ENCODE data around the gene MON2.
"Not testable (repeated sequence)": the region's sequence is repeated elsewhere in the genome, so short reads cannot be mapped to it uniquely, and the experiment has no call there.

MON2 gene

DNA sequence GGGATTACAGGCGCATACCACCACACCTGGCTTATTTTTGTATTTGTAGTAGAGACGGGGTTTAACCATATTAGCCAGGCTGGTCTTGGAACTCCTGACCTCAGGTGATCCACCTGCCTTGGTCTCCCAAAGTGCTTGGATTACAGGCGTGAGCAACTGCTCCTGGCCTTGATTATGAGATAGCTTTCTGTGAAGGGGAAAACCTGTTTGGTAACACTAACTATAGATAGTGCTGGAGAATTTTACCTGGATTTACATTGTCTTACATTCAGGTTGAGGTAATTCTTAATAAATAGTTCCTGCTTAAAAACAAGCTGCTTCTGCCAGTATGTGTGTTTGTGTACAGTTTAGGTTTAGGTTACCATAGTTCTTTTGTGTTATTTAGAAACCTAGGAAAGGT, 77.1 kb downstream of the MON2 start:
- no peak for DNase-seq (ENCODE audit: low spot score)

DNA sequence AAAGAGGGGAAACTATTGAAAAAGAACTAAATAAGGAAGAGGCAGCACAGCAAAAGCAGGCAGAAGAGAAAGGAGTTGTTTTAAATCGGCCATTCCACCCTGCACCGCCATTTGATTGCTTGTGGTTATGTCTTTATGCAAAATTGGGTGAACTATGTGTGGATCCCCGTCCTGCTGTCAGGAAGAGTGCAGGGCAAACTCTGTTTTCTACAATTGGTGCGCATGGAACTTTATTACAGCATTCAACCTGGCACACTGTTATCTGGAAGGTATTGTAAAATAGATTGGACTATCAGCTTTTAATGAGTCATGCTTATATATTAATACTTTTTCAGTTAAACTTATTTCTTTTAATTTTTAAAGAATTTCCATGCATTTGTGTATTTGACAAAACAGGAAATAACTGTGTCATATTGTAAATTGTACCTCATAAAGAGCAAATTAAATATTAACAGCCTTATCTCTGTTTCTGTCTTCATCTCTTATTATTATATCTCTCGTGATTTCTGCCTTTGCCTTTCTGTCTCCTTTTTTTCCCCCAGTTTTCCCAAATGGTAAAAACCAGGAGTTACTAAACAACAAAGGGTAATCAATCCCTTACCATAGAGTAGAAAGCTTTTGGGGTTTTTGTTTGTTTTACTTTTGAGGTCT, 86.4 kb downstream of the MON2 start:
- no peak for DNase-seq (ENCODE audit: low spot score)

DNA sequence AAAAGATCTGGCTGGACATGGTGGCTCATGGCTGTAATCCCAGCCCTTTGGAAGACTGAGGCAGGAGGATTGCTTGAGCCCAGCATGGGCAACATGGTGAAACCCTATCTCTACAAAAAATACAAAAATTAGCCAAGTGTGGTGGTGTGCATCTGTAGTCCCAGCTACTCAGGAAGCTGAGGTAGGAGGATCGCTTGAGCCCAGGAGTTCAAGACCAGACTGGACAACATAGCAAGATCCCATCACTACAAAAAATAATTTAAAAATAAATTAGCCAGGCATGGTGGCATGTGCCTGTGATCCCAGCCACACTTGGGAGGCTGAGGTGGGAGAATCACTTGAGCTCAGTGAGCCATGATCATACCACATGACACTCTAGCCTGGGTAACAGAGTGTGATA, 92.7 kb downstream of the MON2 start:
- DNase-seq (ENCODE audit: low spot score) = not testable (repeated sequence)

DNA sequence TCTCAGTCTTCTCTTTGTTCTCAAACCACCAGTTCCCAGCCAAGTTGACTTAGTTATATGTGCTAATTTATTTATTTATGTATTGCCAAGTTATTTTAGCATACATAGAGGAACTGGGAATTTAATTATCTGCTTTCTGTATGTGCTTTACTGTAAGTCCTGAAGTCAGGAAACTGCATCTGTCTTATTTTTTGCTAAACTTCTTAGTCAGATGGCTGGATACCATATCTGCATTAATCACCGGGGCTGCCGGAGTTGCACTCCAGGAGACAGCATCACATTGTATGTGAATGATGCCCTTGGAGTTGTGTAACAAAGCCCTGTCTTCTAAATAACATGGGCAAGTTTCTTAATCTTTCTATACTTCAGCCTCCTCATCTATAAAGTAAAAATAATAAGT, 96.2 kb downstream of the MON2 start:
- peak; percentile 29 for DNase-seq (ENCODE audit: low spot score)

DNA sequence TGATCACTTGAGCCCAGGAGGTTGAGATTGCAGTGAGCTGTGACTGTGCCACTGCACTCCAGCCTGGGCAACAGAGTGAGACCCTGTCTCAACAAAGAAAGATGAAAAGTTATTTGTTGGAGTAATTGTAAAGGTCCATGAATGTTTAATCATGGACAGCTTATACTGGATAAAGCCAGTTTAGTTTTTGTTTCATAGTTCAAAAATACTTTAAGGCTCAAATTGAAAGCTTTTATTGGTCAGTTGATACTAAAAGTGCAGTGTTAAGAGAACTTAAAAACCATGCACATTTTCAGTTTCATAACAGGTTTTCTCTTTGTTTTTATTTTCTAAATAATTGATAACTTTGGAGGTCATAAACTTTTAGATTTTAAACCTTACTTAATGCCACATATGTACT, 108.4 kb downstream of the MON2 start:
- DNase-seq (ENCODE audit: low spot score) = no peak

DNA sequence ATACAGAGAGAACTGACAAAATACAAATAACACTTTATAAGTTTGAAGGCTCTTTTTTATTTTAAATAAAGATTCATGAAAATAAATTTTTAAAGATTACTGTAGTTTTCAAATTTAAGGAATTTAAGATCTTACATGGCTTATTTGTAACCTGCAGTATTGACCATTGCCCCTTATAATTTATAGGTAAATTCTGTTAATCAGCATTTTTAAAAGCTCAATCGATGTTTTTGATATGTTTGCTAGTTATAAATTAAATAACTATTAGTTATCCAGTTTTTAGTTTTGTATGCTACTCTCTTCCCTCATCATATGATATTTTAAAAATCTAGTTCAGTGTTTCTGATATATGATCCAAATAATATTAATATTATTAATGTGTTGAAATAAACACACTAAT, 109.9 kb downstream of the MON2 start:
- DNase-seq (ENCODE audit: low spot score) = no peak

DNA sequence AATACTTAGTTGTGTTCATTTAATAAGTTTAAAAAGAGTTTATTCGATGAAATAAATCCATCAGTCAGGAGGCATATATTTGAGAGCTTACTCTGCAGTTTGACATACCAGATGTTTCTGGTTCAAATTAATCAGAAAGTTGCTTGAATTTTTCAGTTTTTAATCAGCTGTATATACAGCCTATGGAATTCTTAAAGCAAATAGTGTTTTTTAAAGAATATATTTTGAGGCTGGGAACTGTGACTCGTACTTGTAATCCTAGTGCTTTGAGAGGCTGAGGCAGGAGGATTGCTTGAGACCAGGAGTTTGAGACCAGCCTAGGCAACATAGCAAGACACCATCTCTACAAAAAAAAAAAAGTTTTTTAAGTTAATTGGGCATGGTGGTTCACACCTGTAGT, 112.1 kb downstream of the MON2 start:
- DNase-seq (ENCODE audit: low spot score) = no peak

DNA sequence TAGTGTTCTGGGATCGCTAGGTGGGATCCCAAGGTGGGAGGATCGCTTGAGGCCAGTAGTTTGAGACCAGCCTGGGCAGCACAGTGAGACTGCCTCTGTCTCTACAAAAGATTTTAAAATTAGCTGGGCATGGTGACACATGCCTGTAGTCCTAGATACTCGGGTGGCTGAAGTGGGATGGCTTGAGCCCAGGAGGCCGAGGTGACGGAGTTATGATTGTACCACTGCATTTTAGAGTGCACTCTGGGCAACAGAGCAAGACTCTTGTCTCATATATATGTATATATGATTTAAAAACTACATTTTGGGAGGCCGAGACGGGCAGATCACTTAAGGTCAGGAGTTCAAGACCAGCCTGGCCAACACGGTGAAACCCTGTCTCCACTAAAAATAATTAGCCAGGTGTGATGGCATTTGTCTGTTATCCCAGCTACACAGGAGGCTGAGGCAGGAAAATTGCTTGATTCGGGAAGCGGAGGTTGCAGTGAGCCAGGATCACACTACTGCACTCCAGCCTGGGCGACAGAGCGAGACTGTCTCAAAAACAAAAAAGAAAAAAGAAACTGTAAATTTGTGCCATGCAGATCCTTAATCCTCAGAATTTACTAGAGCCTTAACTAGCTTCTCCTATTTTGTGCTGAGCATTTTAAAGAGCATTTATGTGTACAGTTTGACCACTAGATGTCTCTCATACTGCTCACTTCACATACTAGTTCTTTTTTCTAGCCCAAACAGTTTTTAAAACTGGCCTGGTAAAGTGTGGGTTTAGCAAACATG, 114.8 kb downstream of the MON2 start:
- DNase-seq (ENCODE audit: low spot score) = peak; percentile 72

DNA sequence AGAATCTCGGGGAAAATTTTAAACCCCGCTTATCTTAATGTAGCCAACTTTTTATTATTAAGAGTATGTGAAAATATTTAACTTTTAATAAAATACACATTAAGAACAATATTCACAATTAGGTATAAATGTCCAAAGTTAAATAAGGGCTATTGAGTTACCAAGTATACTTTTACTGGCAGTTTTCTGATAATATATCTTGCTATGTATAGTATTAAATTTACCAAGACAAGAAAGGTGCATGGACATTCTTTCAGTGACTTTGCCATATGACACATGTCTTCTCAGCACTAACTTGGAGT, 115.4 kb downstream of the MON2 start:
- DNase-seq (ENCODE audit: low spot score) = no peak

DNA sequence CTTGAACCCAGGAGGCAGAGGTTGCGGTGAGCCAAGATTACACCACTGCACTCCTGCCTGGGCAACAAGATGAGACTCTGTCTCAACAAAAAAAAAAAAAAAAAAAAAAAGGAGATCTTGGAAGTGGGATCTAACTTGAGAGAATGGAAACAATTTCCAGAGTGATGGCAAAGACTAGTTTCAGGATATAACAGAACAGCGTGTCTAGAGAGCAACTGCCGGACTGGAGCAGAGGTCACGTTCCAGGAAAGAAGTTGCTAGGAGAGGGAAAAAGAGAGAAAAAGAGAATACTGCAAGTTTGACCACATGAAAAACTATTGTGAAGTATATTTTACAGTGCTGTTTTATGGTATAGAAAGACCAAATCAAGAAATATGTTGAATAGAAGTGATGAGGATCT, 118.0 kb downstream of the MON2 start:
- no peak for DNase-seq (ENCODE audit: low spot score)

DNA sequence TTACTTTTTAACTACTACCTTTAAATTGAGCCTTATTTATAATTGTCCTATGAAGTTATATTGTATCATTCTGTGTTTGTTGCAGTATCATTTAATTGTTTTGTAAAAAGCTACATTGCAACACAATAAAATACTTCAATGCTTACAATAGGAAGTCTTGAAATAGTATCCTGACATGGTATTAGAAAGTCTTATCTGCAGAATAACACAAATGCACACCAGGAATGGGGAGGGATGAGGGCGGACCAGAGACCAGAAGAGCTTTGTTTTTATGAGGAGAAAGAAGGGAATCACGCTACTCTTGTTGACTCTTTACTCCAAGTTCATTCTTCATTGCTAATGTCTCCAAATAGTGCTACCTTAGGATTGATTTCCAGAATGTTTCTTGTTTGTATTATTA, 120.2 kb downstream of the MON2 start:
- DNase-seq (ENCODE audit: low spot score) = no peak

DNA sequence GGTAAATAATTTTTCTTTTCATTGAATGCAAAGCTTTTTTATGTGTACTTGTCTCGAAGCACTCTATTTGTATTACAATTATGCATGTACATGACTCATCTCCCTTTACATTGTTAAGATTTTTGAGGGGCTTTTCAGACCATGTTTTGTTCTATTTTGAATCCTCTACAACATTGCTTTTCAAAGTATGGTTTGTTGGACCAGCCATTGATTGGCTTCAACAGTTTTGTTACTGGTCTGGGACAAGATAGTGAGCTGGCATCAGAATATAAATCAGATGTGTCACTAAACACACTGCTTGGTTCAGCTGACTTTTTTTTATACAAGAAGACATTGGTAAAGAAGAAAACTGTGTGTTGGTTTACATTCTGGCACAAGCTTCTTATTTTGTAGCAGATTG, 122.3 kb downstream of the MON2 start:
- no peak for DNase-seq (ENCODE audit: low spot score)

DNA sequence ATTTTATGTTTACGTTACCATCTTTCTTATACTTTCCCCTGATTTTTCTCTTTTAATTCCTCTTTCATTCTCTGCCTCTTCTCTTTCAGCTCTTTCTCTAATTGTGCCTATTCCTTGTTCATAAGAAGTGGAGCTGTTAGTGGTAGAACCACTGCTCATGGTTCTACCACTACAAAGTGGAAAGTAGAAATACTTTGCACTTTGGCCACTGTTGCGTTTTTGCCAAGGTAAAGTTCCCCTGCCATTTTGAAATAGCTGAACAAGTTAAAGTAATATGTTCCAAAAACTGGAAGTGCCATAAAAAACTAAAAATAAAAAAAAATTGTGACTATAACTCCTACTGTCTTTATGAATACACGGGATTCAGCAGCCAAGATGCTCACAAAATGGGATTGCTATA, 130.6 kb downstream of the MON2 start:
- DNase-seq (ENCODE audit: low spot score) = no peak

DNA sequence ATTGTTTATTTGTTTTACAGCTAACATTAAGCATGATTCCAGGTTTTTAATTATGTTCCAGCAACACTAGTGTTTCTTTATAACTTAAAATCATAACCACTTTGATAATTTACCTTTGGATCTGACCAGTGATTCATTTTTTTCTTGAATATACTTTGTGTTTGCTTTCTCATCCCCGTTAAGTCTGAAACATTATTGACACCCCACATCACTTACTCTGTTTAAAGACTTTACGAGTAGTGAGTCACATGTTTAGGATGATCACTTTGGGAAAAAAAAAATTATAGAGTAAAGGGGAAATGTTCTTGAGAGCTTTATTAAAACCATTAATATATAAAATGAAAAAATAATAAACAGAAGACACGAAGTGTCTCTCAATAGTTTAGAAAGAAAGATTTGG, 132.2 kb downstream of the MON2 start:
- DNase-seq (ENCODE audit: low spot score) = no peak

DNA sequence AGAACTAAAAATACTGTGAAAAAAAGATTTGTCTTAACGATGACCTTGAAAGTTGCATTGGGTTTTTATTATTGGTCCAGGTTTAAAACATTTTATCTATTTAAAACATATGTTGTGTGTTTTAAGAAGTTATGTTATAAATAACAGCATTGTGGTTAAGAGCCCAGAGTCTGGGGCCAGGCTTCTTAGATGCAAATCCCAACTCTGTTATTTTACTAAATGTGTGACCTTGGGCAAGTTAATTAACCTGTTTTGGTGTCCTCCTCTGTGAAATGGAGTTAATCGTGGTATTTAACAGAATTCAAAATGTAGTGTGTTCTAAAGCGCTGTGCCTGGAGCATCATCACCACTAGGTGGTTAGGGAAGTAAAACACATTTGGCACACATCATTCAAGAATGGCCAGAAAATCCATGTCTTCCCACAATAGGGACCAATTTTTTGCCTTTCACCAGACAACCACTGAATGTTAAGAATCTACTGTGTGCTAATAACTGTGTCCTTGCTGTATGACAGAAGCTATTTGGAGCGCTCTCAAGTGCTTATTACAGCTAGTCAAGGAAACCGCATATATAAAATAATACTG, 133.3 kb downstream of the MON2 start:
- no peak for DNase-seq (ENCODE audit: low spot score)

DNA sequence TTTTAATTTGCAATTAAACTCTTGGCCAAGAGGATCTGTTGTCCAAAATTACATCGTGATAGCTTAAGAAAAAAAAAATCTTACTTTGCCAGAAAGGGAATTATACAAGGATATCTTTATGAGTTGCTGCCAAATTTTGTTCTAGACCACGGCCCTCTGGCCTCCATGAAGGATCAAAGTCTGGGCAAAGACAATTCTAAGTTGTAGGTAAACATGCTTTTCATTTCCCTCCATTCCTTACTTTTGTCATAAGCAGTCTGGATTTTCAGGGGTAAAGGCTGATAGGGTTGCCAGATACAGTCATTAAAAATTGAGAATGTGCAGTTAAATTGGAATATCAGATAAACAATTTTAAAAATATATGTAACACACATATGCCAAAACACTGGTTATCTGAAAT, 135.1 kb downstream of the MON2 start:
- DNase-seq (ENCODE audit: low spot score) = no peak

DNA sequence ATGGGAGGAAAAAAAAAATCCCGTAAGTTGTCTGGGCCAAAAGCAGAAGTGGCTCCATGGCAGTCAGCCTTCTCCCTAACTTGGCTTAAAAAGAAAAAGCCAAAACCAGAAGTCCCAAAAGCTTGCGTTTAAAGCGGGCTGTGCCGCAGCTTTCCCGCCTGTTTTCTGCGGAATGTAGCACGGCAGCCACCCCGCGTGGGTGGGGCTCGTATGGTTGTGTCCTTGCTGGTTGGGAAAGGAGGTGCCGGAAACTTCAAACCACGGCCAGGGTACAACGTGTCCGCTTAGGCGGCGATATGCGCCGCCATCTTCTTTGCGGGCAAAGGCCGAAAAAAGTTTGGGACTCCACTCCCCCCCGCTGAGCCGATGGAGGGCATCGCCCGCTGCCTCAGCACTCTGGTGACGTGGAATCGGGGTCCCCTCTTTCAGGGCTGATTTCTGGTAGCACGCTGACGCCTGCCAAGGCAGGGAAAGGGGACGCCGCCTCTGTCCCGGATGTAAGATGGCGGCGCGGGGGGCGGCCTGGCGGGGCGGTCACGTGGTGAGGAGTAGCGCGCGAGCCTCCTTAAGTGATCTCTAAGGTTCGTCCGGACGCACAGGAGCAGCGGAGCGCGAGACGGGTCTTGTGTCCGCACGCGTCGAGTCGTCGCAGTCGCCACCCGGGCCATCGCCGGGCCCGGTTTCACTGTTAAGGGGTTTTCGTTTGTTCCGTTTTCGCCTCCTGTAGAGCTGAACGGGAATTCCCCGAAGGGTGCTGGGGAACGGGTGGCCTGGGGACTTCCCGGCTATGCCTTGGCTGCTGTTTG, 135.8 kb downstream of the MON2 start:
- peak; percentile 89 for DNase-seq (ENCODE audit: low spot score)

DNA sequence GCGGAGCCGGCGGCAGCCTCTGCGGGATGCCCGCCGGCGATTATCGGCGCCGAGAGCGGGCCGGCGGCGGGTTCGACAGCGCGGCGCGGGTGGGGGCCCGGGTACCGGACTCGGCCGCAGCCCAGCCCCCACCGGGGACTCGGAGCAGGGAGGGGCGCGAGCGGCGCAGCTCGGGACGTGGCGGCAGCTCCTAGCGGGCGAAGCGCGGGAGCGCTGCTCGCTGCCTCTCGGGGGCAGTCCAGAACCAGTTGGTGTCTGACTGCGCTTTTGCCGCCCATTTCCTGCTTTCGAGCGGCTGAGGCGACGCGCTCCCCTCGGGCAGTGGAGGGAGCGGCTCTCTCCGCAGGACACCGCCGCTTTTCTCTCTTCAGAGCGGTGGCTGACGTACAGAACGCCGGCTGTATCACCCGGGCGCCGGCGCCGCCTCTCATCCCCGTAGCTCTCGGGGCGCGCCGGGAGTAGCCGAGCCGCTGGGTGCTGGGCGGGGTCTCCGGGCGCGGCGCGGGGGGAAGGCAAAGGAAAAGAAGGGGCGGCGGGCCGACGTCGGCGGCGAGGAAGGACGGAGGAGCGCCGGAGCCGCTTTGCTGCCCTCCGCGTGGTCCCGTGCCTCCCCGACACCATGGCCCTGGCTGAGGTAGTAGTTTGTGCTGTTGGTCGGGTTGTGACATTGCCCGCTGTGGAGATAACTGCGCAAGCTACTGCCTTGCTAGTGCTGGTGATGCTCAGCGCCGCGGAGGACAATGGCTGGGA, 136.6 kb downstream of the MON2 start:
- DNase-seq (ENCODE audit: low spot score) = peak; percentile 91

DNA sequence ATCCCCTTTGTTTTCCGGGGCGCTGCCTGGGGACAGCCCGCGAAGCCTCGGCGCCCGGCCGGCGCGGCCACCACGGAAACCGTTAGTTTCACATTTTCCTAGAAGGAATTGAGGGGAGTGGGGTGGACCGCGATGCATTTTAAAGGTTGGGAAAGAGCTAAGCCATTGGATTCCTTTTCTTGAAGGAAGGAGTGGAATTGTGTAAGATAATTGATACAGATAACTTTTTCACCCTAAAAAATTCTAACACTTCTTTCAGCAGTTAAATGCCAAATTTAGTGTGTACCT, 137.1 kb downstream of the MON2 start:
- no peak for DNase-seq (ENCODE audit: low spot score)

DNA sequence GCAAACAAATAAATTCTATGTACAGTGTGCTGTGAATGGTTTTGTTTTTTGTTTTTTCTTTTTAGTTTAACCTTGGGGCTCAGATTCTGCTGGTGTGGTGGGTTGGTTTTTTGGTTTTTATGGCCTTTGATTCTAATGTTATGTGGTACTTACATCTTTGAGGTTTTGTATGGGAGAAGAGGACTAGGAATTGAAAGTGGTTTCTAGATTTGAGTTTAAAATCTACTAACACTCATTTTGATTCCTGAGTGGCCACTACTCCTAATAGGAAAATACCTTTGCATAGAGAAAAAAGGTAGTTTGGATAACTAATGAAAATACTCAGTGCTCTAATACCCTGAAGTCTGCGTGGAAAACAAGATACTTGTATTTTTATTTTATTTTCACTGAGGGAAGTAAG, 137.7 kb downstream of the MON2 start:
- DNase-seq (ENCODE audit: low spot score) = no peak

DNA sequence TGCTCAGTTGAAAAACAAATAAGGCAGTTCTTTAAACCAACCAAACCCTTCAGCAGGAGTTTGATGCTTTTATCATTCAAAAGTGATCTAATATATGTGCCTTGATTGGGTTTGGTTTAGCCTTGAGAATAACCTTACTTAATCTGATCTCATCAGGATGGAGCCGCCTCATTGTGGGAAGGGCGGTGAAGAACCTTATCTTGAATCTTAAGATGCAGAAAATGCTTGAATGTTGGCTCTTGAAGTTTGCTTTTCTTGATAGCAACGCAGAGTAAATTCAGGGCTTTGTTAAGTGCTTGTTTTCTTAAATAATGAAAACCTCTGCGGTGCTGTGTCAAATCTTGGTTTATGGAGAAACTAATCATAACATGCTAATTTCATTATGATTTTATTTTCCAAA, 138.2 kb downstream of the MON2 start:
- DNase-seq (ENCODE audit: low spot score) = peak; percentile 39

DNA sequence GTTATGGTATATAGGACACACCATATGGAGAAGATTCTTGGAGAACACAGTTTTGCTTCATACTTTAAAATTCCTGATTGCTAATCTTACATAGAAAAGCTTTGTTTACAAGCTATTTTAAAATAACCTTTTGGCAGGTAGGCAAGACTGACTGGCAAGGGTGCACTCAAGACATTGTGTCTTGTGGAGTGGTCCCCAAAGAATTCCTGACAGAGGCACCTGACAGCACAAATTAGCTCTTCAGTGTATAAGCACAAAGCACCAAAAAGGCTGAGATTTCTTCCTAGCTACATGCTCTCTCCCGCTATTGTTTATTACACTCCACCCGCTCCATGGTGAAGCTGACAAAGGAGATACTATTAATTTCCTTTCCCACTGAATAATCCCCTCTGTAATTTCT, 139.4 kb downstream of the MON2 start:
- no peak for DNase-seq (ENCODE audit: low spot score)

DNA sequence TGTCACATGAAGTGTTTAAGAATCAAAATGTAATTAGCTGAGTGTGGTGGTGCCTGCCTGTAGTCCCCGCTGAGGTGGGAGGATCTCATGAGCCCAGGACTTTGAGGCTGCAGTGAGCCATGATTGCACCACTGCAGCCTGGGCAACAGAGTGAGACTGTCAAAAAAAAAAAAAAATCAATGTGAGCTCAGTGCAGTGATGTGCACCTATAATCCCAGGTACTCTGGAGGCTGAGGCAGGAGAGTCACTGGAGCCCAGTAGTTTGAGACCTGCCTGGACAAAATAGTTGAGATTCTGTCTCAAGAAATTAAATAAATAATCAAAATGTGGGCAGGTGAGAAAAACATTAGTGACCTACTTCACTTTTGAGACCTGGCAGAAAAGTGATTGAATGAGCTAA, 140.0 kb downstream of the MON2 start:
- no peak for DNase-seq (ENCODE audit: low spot score)

Data from GM03348 (cell line).